Measurements from ENCODE around the gene SNRNP40. TPM values are rescaled to one million over a fixed set of nuclear protein-coding genes. Genes with fewer than 3 reads are reported as not detected.

The SNRNP40 gene
- polyA plus RNA-seq, 3 donors = 25.6 to 56.4 (median 50.9) TPM

DNA sequence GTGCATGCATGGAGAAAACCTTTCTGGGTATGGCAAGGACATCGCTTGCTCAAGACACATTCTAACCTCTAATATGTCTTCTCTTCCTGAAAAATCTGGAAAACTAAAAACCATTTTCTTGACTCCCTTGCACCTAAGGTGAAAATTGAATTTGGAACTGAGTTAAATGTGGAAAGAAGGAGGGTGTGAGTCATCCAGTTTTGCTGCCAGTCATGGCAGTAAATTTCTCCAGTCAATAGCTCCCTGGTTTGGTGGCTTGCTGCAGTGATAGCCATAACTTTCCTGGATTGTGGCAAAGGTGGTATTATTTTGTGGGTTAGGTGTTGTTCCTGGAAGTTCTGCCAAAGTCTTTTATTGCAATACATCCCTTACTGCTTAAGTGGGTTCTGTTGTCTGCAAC lies 2.8 kb upstream of the SNRNP40 start:
- no peak overlapping the region for H3K27ac ChIP-seq (ENCODE audit: low read depth in 1 of 2, low read length in 2 of 2)

More for the DNA sequence above, 2.8 kb upstream of the SNRNP40 start:
- Histone ChIP-seq H3K9ac (ENCODE audit: insufficient read depth, low read length, poor library complexity, severe bottlenecking) (no peak overlapping the region), H3K36me3 (replicated peaks in 1 of 2; ENCODE audit: control insufficient read depth in 1 of 2, insufficient read depth in 2 of 2, low read length in 2 of 2) (peaks cover under 1 to 5% of the 10 kb centered on the region in 2 donors), H4K20me1 (ENCODE audit: insufficient read depth, low read length) (peaks cover 6% of the 10 kb centered on the region), H3K4me3 (replicated peaks in 1 of 3; ENCODE audit: low read depth in 2 of 3, low read length in 3 of 3) (no peak overlapping the region), H3K4me2 (replicated peaks; ENCODE audit: extremely low read depth, low read length, poor library complexity, severe bottlenecking) (no peak overlapping the region), H3K4me1 (ENCODE audit: control insufficient read depth in 1 of 2, insufficient read depth in 2 of 2, low read length in 2 of 2) (peaks cover 23 to 30% of the 10 kb centered on the region in 2 donors), H3K9me3 (replicated peaks in 1 of 2; ENCODE audit: control insufficient read depth in 1 of 2, insufficient read depth in 1 of 2, low read length in 2 of 2) (no peaks in the 10 kb centered on the region), H3K27me3 (ENCODE audit: control insufficient read depth in 2 of 2, insufficient read depth in 2 of 2, low read length in 2 of 2) (no peaks in the 10 kb centered on the region), H2AFZ (ENCODE audit: insufficient read depth, low read depth, low read length, poor library complexity, severe bottlenecking) (no peak overlapping the region), H3K79me2 (ENCODE audit: insufficient read depth, low read length) (peaks cover 86% of the 10 kb centered on the region)
- peaks cover 11% of the 10 kb centered on the region for H3K4me1 Mint-ChIP-seq
- DNase-seq = no peak
- no peak overlapping the region for H3K4me3 Mint-ChIP-seq
- no peak for TF ChIP-seq CTCF (IDR thresholded peaks at IDR 0.05)
- no peaks in the 10 kb centered on the region for H3K27me3 Mint-ChIP-seq (ENCODE audit: low read depth in 3 of 3)
- no peaks in the 10 kb centered on the region for H3K9me3 Mint-ChIP-seq
- peaks cover 10 to 27% of the 10 kb centered on the region in 2 donors for H3K36me3 Mint-ChIP-seq
- WGBS (ENCODE audit: insufficient coverage) = no CpG with 5 or more reads among the region's 1 CpG
- intact Hi-C loops (cut with micrococcal nuclease) = loop anchor here in 1 of 2 donors (10.0 kb wide), 1 partner anchor 485 kb away; no protein-coding TSS in a partner anchor
- peak overlapping the region in 1 of 7 donors; percentile 47 for H3K27ac Mint-ChIP-seq
